Thyroid gland (tissue), 4 donors: ENCODE measurements around the gene ACTL6B. TPM values are rescaled to one million over a fixed set of nuclear protein-coding genes. Genes with fewer than 3 reads are reported as not detected.
"Not testable (repeated sequence)": the region's sequence is repeated elsewhere in the genome, so short reads cannot be mapped to it uniquely, and the experiment has no call there.

Source experiments
- DNase-seq, 2 donors: peaks; one replicate each; pipeline ENCODE4 v3.0.0-alpha.2; 2019
- H3K27ac ChIP-seq, 3 donors: fragments of 200-600 bp; sonication (generic); 1 replicate in 2 of 3; 2 replicates in 1 of 3; pipeline ENCODE4 v1.5.1; 2016 to 2019; ENCODE audit warnings: mild to moderate bottlenecking in 1 of 3, moderate library complexity in 1 of 3
- H3K27me3 ChIP-seq: fragments of 200-600 bp; sonication (generic); one replicate; pipeline ENCODE4 v1.5.1; 2019
- H3K36me3 ChIP-seq, 2 donors: fragments of 200-600 bp; sonication (generic); one replicate each; pipeline ENCODE4 v1.5.1; 2016 to 2019
- H3K4me1 ChIP-seq, 2 donors: fragments of 200-600 bp; sonication (generic); one replicate each; pipeline ENCODE4 v1.5.1; 2017 to 2019
- H3K4me3 ChIP-seq, 3 donors: fragments of 200-600 bp; sonication (generic); replicated peaks in 1 of 3; 1 replicate in 2 of 3; 2 replicates in 1 of 3; pipeline ENCODE4 v1.5.1; 2016; ENCODE audit warnings: mild to moderate bottlenecking in 1 of 3
- H3K9me3 ChIP-seq: fragments of 200-600 bp; sonication (generic); one replicate; pipeline ENCODE4 v1.5.1; 2017
- CTCF ChIP-seq, 6 experiments: fragments of 200-600 bp in 3 of 6; fragments of 450-650 bp in 3 of 6; sonication (generic) in 3 of 6; IDR thresholded peaks; one replicate each; pipeline ENCODE4 v1.5.1; 2016 to 2019; ENCODE audit warnings: antibody characterized with exemption in 6 of 6, mild to moderate bottlenecking in 2 of 6, inconsistent platforms in 1 of 6, moderate library complexity in 1 of 6
- POLR2A ChIP-seq, 2 donors: fragments of 450-650 bp; IDR thresholded peaks; one replicate each; pipeline ENCODE4 v1.6.1; 2017; ENCODE audit warnings: antibody characterized with exemption in 2 of 2, mild to moderate bottlenecking in 2 of 2, moderate library complexity in 1 of 2
- WGBS, 2 donors: methylation state at CpG; one replicate each; pipeline ENCODE4 v1.1.5; 2017; 5-methylcytosine and 5-hydroxymethylcytosine counted together
- intact Hi-C: fragments of 100-400 bp; cut with DNase I; formaldehyde crosslinking; loops from one replicate; pipeline ENCODE4 v1.15.1; 2023
- total RNA-seq, 4 donors: library from RNA; depleted of rRNA; stranded (reverse); fragments of >200 nt; gene quantifications; one replicate each; pipeline ENCODE4 v1.2.3, GENCODE V29; 2016

The ACTL6B gene
- total RNA-seq, 4 donors from 2014 or later = 0.93 TPM; not detected in 3

DNA sequence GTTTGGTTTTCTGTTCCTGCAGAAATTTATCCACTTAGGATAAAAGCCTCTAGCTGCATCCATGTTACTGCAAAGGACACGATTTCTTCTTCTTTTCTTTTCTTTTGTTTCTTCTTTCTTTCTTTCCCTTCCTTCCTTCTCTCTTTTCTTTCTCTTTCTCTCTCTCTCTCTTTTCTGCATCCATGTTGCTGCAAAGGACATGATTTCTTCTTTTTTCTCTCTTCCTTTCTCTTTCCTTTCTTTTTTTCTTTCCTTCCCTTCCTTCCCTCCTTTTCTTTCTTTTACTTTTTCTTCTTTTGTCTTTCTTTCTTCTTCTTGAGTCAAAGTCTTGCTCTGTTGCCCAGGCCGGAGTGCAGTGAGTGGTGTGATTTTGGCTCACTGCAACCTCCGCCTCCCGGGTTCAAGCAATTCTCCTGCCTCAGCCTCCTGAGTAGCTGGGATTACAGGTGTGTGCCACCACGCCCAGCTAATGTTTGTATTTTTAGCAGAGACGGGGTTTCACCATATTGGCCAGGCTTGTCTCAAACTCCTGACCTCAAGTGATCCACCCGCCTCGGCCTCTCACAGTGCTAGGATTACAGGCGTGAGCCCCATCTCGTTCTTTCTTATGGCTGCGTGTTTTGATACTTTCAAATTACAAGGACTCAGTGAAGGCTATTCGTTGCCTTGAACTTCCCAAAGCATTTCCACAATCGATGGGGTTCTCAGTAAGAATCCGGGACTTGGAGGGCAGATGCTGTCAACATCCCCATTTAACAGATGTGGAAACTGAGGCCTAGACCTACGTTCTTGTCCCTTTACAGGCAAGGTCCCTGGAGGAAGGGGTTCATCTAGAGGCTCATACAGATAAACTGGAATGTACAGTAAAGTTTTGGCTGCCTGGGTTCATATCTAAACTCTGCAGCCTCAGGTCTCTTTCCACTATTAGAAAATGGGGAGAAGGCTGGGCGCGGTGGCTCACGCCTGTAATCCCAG is 15.4 kb upstream of the ACTL6B start:
- TF ChIP-seq CTCF (IDR thresholded peaks at IDR 0.05) = no peak
- no peak for TF ChIP-seq POLR2A (IDR thresholded peaks at IDR 0.05)
- 91 to 92% methylated on average over 18 of the region's 18 CpGs for WGBS, 2 donors
- Histone ChIP-seq H3K4me3 (no peak overlapping the region), H3K9me3 (no peaks in the 10 kb centered on the region), H3K27me3 (no peaks in the 10 kb centered on the region), H3K36me3 (peaks cover 2% of the 10 kb centered on the region in 2 donors), H3K27ac (no peak overlapping the region), H3K4me1 (peaks cover 8 to 11% of the 10 kb centered on the region in 2 donors)
- intact Hi-C loops = no loop called here
- no peak for DNase-seq

GRCh38 chr7:100670074-100670473 is 13.8 kb upstream of the ACTL6B start:
- H3K4me3 ChIP-seq = no peak overlapping the region

DNA sequence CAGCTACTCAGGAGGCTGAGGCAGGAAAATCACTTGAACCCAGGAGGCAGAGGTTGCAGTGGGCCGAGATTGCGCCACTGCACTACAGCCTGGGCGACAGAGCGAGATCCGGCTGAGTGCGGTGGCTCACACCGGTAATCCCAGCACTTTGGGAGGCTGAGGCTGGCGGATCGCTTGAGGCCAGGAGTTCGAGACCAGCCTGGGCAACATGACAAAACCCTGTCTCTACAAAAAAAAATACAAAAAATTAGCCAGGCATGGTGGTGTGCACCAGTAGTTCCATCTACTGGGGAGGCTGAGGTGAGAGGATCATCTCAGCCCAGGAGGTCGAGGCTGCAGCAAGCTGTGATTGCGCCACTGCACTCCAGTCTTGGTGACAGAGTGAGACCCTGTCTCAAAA is 12.9 kb upstream of the ACTL6B start:
- DNase-seq, H3K27ac ChIP-seq, H3K9me3 ChIP-seq, H3K27me3 ChIP-seq, H3K36me3 ChIP-seq, H3K4me3 ChIP-seq, H3K4me1 ChIP-seq, intact Hi-C loops: not testable (repeated sequence)
- whole genome bisulfite sequencing, 2 donors = 92% methylated on average over 12 of the region's 12 CpGs

More at GRCh38 chr7:100670074-100670473, 13.8 kb upstream of the ACTL6B start:
- DNase-seq = no peak
- peaks cover 0 to 3% of the 10 kb centered on the region in 2 donors for H3K4me1 ChIP-seq
- no peaks in the 10 kb centered on the region for H3K27me3 ChIP-seq
- no peaks in the 10 kb centered on the region for H3K36me3 ChIP-seq
- H3K27ac ChIP-seq = no peak overlapping the region
- H3K9me3 ChIP-seq = no peaks in the 10 kb centered on the region
- intact Hi-C loops = no loop called here
- TF ChIP-seq POLR2A (IDR thresholded peaks at IDR 0.05) (no peak), CTCF (IDR thresholded peaks at IDR 0.05) (no peak)
- WGBS, 2 donors = 80 to 85% methylated on average over 8 of the region's 8 CpGs

DNA sequence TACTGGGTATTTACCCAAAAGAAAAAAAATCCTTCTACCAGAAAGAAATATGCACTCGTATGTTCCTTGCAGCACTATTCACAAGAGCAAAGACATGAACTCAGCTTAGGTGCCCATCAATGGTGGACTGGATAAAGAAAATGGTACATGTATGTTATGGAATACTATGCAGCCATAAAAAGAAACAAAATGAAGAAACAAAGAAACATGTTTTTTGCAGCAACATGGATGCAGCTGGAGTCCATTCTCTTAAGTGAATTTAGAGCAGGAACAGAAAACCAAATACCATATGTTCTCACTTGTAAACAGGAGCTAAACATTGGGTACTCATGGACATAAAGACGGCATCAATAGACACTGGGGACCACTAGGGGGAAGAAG is 11.8 kb upstream of the ACTL6B start:
- Histone ChIP-seq H3K36me3 (no peaks in the 10 kb centered on the region), H3K4me1 (peaks cover 0 to 3% of the 10 kb centered on the region in 2 donors), H3K9me3 (no peaks in the 10 kb centered on the region), H3K27ac (no peak overlapping the region), H3K4me3 (no peak overlapping the region), H3K27me3 (no peaks in the 10 kb centered on the region)
- TF ChIP-seq POLR2A (IDR thresholded peaks at IDR 0.05) (no peak), CTCF (IDR thresholded peaks at IDR 0.05) (no peak)
- WGBS, 2 donors = 81 to 82% methylated on average over 2 of the region's 2 CpGs
- intact Hi-C loops = no loop called here
- no peak for DNase-seq

DNA sequence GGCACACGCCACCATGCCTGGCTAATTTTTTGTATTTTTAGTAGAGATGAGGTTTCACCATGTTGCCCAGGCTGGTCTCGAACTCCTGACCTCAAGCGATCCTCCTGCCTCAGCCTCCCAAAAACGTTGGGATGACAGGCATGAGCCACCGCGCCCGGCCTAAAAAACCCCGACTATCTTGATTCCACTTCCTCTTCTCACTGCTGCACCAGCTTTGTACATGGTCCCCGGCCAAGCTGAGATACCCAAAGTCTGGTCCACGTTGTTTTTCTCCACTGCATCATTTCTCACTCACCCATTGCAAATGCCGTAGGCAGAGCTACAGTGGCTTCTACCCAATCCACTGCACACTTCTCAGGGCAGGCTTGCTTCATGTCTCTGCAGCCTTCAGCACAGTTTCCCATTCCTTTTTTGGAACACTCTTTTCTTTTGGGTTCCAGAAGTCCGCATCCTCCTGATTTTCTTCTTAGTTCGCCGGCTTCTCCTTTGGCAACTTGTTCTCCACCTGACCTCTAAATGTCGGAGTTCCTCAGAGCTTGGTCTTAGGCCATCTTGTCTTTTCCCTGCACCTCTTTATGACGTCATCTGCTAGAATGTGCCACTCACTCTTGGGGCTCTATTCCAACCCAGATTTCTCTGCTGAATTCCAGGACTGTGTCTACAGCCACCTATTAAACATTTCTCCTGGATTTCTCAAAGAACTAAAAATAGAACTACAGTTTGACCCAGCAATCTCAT is 11.3 kb upstream of the ACTL6B start:
- no peaks in the 10 kb centered on the region for H3K4me1 ChIP-seq
- WGBS, 2 donors = 82 to 85% methylated on average over 16 of the region's 16 CpGs
- no peak for TF ChIP-seq POLR2A (IDR thresholded peaks at IDR 0.05)
- TF ChIP-seq CTCF (IDR thresholded peaks at IDR 0.05) = no peak
- no peak for DNase-seq
- H3K27me3 ChIP-seq = no peaks in the 10 kb centered on the region
- H3K4me3 ChIP-seq = no peak overlapping the region
- H3K36me3 ChIP-seq = no peaks in the 10 kb centered on the region
- intact Hi-C loops = no loop called here
- no peak overlapping the region for H3K27ac ChIP-seq
- H3K9me3 ChIP-seq = no peaks in the 10 kb centered on the region
